ENCODE data around the gene NLN. TPM values are rescaled to one million over a fixed set of nuclear protein-coding genes. Genes with fewer than 3 reads are reported as not detected.
"Not testable (repeated sequence)": the region's sequence is repeated elsewhere in the genome, so short reads cannot be mapped to it uniquely, and the experiment has no call there.

The NLN gene
- total RNA-seq, 1 donor from 2014 or later = 94.3 TPM

DNA sequence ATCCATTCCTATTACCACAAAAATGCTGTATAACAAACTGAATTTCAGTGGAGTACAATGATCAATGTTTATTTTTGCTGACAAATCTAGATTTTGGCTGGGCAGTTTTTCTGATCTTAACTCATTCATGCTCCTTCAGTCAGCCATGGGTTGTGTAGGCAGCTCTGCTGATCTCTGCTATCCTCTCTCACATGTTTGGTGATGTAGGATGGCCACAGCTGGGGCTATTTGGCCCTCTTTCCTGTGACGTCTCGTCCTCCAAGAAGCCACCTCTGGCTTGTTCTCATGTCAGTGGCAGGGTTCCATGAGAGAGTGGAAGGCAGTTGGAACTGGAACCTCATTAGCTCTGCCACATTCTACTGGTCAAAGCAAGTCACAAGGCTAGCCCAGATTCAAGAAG lies 8.9 kb downstream of the NLN start:
- Histone ChIP-seq H3K79me2 (ENCODE audit: low read depth) (peaks cover 96% of the 10 kb centered on the region), H3K27ac (no peak overlapping the region), H3K4me2 (no peak overlapping the region), H3K27me3 (no peaks in the 10 kb centered on the region), H3K36me3 (no peaks in the 10 kb centered on the region), H3F3A (ENCODE audit: low read depth) (no peaks in the 10 kb centered on the region), H3K9me3 (ENCODE audit: low read depth) (no peaks in the 10 kb centered on the region), H3K4me3 (no peak overlapping the region), H3K9ac (no peak overlapping the region), H4K20me1 (ENCODE audit: low read depth) (peaks cover 14% of the 10 kb centered on the region), H3K4me1 (no peaks in the 10 kb centered on the region), H2AFZ (replicated peaks) (no peak overlapping the region)
- DNase-seq (ENCODE audit: low spot score) = no peak
- no peak for TF ChIP-seq CTCF (IDR thresholded peaks at IDR 0.05)
- no peak for TF ChIP-seq EZH2phosphoT487 (IDR thresholded peaks at IDR 0.05)
- TF ChIP-seq EZH2 (IDR thresholded peaks at IDR 0.05) = no peak
- peaks cover 16% of the 10 kb centered on the region for H3K36me3 Mint-ChIP-seq
- H3K4me3 Mint-ChIP-seq = no peak overlapping the region
- peaks cover 2% of the 10 kb centered on the region for H3K4me1 Mint-ChIP-seq
- no peaks in the 10 kb centered on the region for H3K27me3 Mint-ChIP-seq (ENCODE audit: insufficient read depth, low read depth)
- H3K9me3 Mint-ChIP-seq = peaks cover 3% of the 10 kb centered on the region
- no peak overlapping the region for H3K27ac Mint-ChIP-seq

GRCh38 chr5:65732046-65732445 lies 10.0 kb downstream of the NLN start:
- not testable (repeated sequence) for H3K27me3 ChIP-seq; H3K9me3 Mint-ChIP-seq; H3K27ac ChIP-seq; H2AFZ ChIP-seq (replicated peaks); H3K27me3 Mint-ChIP-seq (ENCODE audit: insufficient read depth, low read depth); H3K4me3 ChIP-seq; H3K9ac ChIP-seq; DNase-seq (ENCODE audit: low spot score); H3K4me1 Mint-ChIP-seq; H3K4me3 Mint-ChIP-seq; H3K9me3 ChIP-seq (ENCODE audit: low read depth); H3K36me3 ChIP-seq; H3K27ac Mint-ChIP-seq; H3F3A ChIP-seq (ENCODE audit: low read depth); H3K4me2 ChIP-seq; H3K4me1 ChIP-seq
- Histone ChIP-seq H3K79me2 (ENCODE audit: low read depth) (peaks cover 96% of the 10 kb centered on the region), H4K20me1 (ENCODE audit: low read depth) (peaks cover 24% of the 10 kb centered on the region)
- H3K36me3 Mint-ChIP-seq = peaks cover 16% of the 10 kb centered on the region

DNA sequence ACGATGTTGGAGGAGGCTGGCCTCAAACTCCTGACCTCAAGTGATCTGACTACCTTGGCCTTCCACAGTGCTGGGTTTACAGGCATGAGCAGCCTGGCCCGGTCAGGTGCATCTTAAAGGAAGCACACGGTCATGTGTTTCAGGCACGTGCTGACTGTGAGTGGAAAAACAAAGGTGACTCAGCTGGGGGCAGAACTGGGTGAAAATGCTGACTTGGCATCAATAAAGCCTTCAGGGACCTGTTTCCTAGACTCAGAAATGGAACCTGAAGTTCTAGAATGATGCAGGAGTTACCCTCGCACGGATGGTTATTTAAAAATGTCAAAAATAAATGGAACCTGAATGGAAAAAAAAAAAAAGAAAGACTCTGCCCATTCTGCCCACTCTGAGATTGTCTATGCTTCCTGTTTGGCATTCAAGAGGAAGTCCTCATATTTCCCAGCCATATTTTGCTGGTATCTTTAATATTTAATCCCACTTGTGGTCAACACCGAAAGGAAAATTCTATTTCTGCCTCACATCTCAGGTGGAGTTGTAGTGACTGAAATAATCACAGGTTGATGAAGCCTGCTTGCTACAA lies 12.3 kb downstream of the NLN start:
- H3K4me2 ChIP-seq; H3K27ac ChIP-seq; H3K9ac ChIP-seq; H3K4me3 Mint-ChIP-seq; H3K27me3 Mint-ChIP-seq (ENCODE audit: insufficient read depth, low read depth); H3K4me1 Mint-ChIP-seq; H3F3A ChIP-seq (ENCODE audit: low read depth); H3K9me3 Mint-ChIP-seq; H3K36me3 ChIP-seq; H2AFZ ChIP-seq (replicated peaks); DNase-seq (ENCODE audit: low spot score); H3K27me3 ChIP-seq; H3K9me3 ChIP-seq (ENCODE audit: low read depth); H3K4me3 ChIP-seq; H3K27ac Mint-ChIP-seq; H3K4me1 ChIP-seq: not testable (repeated sequence)
- H3K36me3 Mint-ChIP-seq = peaks cover 19% of the 10 kb centered on the region
- H3K79me2 ChIP-seq (ENCODE audit: low read depth) = peaks cover 96% of the 10 kb centered on the region
- H4K20me1 ChIP-seq (ENCODE audit: low read depth) = peaks cover 28% of the 10 kb centered on the region

DNA sequence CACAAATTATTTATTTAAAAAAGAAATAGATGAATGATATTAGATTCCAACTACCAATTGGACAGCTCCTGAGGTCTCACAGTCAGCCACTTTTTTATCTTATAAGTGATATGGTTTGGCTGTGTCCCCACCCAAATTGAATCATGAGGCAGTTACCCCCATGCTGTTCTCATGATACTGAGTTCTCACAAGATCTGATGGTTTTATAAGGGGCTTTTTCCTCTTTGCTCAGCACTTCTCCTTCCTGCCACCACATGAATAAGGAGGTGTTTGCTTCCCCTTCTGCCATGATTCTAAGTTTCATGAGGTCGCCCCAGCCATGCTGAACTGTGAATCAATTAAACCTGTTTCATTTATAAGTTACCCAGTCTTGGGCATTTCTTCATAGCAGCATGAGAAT lies 12.9 kb downstream of the NLN start:
- Mint-ChIP-seq H3K4me3 (no peak overlapping the region), H3K4me1 (peaks cover 2% of the 10 kb centered on the region), H3K9me3 (peaks cover 3% of the 10 kb centered on the region), H3K27ac (no peak overlapping the region), H3K27me3 (ENCODE audit: insufficient read depth, low read depth) (no peaks in the 10 kb centered on the region), H3K36me3 (peaks cover 17% of the 10 kb centered on the region)
- DNase-seq (ENCODE audit: low spot score) = no peak
- no peaks in the 10 kb centered on the region for H3K4me1 ChIP-seq
- peaks cover 32% of the 10 kb centered on the region for H4K20me1 ChIP-seq (ENCODE audit: low read depth)
- no peak overlapping the region for H2AFZ ChIP-seq (replicated peaks)
- TF ChIP-seq EZH2 (IDR thresholded peaks at IDR 0.05) = no peak
- TF ChIP-seq EZH2phosphoT487 (IDR thresholded peaks at IDR 0.05) = no peak
- TF ChIP-seq CTCF (IDR thresholded peaks at IDR 0.05) = no peak
- H3K4me2 ChIP-seq = no peak overlapping the region
- peaks cover 96% of the 10 kb centered on the region for H3K79me2 ChIP-seq (ENCODE audit: low read depth)
- no peak overlapping the region for H3K4me3 ChIP-seq
- no peaks in the 10 kb centered on the region for H3K9me3 ChIP-seq (ENCODE audit: low read depth)
- H3K27me3 ChIP-seq = no peaks in the 10 kb centered on the region
- H3K9ac ChIP-seq = no peak overlapping the region
- peaks cover 3% of the 10 kb centered on the region for H3F3A ChIP-seq (ENCODE audit: low read depth)
- no peak overlapping the region for H3K27ac ChIP-seq
- H3K36me3 ChIP-seq = no peaks in the 10 kb centered on the region

Data from neural progenitor cell (in vitro differentiated cells).